Brain microvascular endothelial cell (primary cell): ENCODE data around the gene RIT2.

Experiments used
- DNase-seq: peaks from one replicate; pipeline ENCODE4 v3.0.0-alpha.2; 2020
- H3K27ac ChIP-seq: fragments of 250-450 bp; sonication (Bioruptor Pico); 2 replicates; pipeline ENCODE4 v1.5.1; 2020; ENCODE audit warnings: mild to moderate bottlenecking, moderate library complexity
- H3K27me3 ChIP-seq: fragments of 250-450 bp; sonication (Bioruptor Pico); replicated peaks from 2 replicates; pipeline ENCODE4 v1.5.1; 2020; ENCODE audit warnings: mild to moderate bottlenecking
- H3K36me3 ChIP-seq: fragments of 250-450 bp; sonication (Bioruptor Pico); replicated peaks from 2 replicates; pipeline ENCODE4 v1.5.1; 2020; ENCODE audit warnings: mild to moderate bottlenecking
- H3K4me3 ChIP-seq: 2 replicates; pipeline ENCODE4 v1.5.1; 2011; ENCODE audit warnings: low read depth, mild to moderate bottlenecking, control low read depth, low read length, moderate library complexity
- in situ Hi-C: cut with HindIII; loops from 2 replicates; pipeline ENCODE4 v1.10.0; 2017; ENCODE audit warnings: low sequenced_read_pairs, low pct_ligation_motif_present
- TF ChIP-seq, protein P1 (sequence below): IDR thresholded peaks from 2 replicates; pipeline ENCODE4 v1.5.1; 2011; ENCODE audit warnings: low read depth, mild to moderate bottlenecking, moderate library complexity, low read length, control low read depth, inconsistent platforms; ENCODE audit errors: missing control alignments

RIT2 gene

DNA sequence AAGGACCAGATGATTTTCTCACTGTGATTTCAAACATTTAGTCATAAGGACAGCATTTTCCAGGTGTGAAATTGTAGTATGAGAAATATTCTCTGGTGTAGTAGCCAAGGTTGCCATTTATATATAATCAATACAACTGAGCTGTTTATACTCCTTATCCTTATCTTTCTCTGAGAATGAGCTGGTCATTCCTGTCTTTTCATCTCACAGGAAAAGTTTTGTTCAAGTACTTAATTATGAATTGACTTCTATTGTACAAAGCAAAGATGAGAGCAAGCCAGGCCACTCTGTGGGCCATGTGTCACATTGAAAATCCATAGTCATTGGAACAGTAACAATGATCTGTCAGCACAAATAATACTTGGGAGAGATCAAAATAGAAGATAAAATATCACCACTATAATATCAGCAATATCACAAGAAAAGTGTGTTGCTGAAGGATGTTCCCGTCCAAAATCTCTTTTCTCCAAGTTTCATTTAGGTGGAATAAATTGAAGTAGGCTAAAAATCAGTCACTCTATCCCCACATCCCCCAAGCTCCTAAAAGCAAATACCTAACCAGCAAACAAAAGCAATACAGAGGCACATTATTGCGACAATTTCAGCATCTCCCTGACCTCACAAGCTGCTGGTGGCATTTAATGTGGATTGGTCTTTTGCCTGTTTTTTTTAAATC lies 2.1 kb downstream of the RIT2 start:
- TF ChIP-seq, protein P1, sequence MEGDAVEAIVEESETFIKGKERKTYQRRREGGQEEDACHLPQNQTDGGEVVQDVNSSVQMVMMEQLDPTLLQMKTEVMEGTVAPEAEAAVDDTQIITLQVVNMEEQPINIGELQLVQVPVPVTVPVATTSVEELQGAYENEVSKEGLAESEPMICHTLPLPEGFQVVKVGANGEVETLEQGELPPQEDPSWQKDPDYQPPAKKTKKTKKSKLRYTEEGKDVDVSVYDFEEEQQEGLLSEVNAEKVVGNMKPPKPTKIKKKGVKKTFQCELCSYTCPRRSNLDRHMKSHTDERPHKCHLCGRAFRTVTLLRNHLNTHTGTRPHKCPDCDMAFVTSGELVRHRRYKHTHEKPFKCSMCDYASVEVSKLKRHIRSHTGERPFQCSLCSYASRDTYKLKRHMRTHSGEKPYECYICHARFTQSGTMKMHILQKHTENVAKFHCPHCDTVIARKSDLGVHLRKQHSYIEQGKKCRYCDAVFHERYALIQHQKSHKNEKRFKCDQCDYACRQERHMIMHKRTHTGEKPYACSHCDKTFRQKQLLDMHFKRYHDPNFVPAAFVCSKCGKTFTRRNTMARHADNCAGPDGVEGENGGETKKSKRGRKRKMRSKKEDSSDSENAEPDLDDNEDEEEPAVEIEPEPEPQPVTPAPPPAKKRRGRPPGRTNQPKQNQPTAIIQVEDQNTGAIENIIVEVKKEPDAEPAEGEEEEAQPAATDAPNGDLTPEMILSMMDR: no peak
- H3K4me3 ChIP-seq: no peak overlapping the region
- no peaks in the 10 kb centered on the region for H3K36me3 ChIP-seq
- H3K27ac ChIP-seq: no peak overlapping the region
- H3K27me3 ChIP-seq: no peaks in the 10 kb centered on the region
- in situ Hi-C loops: no loop called here
- no peak for DNase-seq

DNA sequence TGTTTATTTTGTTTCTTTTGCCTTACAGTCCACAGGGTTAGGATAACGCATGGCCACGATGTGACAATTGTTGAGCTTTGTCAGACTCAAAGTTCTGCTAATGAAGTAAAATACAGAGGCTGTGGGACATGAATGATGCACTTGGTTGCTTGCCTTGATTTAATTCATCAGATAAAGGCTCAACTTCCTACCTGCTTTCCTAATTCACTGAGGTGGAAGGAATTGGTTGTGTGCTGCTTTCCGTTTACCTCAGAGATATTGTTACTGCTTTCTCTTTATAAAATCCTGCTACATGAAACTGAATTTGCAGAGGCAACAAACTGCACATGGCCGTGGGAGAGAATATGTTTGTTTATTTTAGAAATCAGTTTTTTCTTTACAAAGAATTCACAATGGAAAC lies 6.6 kb downstream of the RIT2 start:
- Histone ChIP-seq H3K4me3 (no peak overlapping the region), H3K27me3 (no peaks in the 10 kb centered on the region), H3K36me3 (no peaks in the 10 kb centered on the region), H3K27ac (no peak overlapping the region)
- TF ChIP-seq, protein P1: no peak
- DNase-seq: no peak
- in situ Hi-C loops: no loop called here

DNA sequence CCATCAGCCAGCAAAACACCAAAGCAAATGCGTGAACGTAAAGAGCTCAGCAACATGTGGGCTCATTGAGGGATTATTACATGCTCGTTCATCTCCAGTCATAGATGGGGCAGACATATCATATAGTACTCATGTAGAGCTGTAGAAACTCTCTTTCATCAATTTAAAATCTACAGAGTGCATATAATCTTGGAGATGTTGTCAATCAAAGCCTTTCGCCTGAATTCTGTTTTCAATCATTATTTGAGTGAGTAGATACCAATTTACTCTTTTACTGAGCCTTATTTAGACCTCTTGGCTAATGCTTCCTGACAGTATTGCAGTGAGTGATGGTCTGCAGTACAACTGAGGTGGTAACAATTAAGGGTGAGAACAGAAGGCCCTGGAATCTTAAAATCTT lies 7.0 kb downstream of the RIT2 start:
- TF ChIP-seq, protein P1: no peak
- Histone ChIP-seq H3K4me3 (no peak overlapping the region), H3K27me3 (no peaks in the 10 kb centered on the region), H3K36me3 (no peaks in the 10 kb centered on the region), H3K27ac (no peak overlapping the region)
- no peak for DNase-seq
- in situ Hi-C loops: no loop called here

DNA sequence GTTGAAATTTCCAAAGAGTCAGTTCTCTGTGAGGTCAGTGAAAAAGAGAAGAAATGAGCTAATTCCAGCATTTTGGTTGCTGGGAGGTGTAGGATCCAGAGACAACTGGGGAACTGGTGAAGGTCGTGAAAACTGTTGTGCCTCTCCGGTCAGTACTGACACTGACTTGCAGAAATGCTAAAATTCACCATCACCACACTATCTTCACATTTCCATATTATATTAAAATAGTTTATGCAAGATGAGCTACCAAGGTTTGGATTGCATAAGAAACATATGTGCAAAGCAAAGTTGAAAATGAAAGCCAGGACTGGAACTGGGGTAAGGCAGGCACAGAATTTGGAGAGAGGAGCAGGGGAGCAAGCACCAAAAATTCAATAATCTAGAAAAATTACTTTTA lies 21.8 kb downstream of the RIT2 start:
- Histone ChIP-seq H3K4me3 (no peak overlapping the region), H3K27ac (no peak overlapping the region), H3K27me3 (no peaks in the 10 kb centered on the region), H3K36me3 (no peaks in the 10 kb centered on the region)
- in situ Hi-C loops: no loop called here
- no peak for DNase-seq
- TF ChIP-seq, protein P1: no peak

DNA sequence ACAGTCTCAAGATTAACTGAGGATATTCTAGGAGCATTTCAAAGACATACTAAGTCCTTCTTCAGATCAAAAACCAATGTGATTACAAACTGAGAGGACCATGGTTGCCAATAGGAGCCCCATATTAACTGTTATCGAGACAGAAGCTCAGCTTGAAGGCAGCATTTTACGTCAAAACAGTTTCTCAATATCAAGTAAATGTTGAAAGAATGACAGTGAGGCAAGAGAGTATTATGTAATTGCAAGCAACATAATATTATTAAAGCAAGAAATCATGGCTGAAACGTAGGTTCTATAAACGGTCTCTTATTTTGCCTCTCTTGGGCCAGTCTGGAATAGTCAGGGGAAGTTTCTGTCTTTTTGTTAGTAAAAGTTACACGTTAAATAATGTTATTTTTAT lies 22.9 kb downstream of the RIT2 start:
- no peak for DNase-seq
- in situ Hi-C loops: no loop called here
- H3K27ac ChIP-seq: no peak overlapping the region
- no peaks in the 10 kb centered on the region for H3K36me3 ChIP-seq
- no peak overlapping the region for H3K4me3 ChIP-seq
- TF ChIP-seq, protein P1: no peak
- no peaks in the 10 kb centered on the region for H3K27me3 ChIP-seq

DNA sequence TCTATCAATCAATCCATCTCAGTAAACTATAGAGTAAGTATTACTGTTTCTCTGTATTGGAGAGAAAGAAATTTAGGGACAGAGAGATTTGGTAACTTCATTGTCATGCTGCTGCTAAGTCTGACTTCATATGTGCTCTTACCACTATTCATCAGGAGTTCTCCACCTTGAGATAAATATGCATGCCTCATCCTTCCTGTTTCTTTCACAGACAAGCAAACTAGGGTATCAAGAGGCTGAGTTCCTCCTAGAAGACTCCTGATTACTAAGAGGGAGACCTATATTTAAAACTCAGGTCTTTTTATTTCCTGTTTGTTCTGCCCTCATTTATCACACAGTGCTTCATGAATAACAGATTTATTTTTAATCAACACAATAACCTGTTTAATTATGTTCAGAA lies 34.1 kb downstream of the RIT2 start:
- H3K27ac ChIP-seq: no peak overlapping the region
- no peak for DNase-seq
- TF ChIP-seq, protein P1: no peak
- H3K4me3 ChIP-seq: no peak overlapping the region
- no peaks in the 10 kb centered on the region for H3K36me3 ChIP-seq
- H3K27me3 ChIP-seq: no peaks in the 10 kb centered on the region
- in situ Hi-C loops: no loop called here
